GM12801 (cell line): ENCODE data around the gene ARHGAP11B.
"Not testable (repeated sequence)": the region's sequence is repeated elsewhere in the genome, so short reads cannot be mapped to it uniquely, and the experiment has no call there.

Source experiments
- TF ChIP-seq, protein P1 (sequence below): IDR thresholded peaks from one replicate; pipeline ENCODE4 v1.5.1; 2011; ENCODE audit warnings: control low read depth; ENCODE audit not compliant: insufficient read length; ENCODE audit errors: extremely low read depth

ARHGAP11B gene

DNA sequence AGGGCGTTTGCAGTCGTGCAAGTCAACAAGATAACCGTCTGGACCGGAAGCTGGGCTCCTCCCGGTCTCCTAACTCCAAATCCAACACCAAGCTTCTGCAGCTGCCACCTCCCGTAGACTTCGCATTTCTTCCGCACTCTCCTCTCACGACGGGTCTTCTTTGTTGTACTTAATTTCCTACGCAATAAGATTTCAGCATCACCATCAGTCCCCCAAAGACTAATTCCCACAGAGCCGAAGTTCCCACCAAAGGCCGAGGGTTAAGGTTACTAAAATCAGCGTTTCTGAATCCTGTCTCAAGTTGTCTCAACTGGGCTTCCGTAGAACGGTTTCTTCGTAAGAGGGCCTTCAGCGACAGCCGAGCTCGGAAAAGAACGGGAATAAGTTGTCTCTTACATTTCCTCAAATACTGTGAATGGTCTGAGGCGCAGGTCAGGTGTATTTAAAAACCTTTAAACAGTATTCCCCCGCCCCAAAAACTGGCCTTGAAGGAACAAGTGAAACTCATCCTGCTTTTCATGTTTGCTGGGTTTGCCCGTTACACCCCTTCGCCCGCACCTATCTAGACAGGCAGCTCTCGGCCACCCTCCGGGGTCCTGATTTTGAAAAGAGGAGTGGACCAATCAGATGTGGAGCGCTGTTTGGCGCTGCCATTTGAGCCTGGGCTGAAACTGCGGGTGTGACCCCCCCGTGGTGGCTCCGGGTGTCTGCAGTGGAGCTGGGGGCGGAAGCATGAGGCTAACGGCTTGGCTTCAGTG is at the start of gene ARHGAP11B:
Gene ARHGAP11B (plus strand): TSS at position 693 of the 758 bp plus-strand sequence.
- TF ChIP-seq, protein P1, sequence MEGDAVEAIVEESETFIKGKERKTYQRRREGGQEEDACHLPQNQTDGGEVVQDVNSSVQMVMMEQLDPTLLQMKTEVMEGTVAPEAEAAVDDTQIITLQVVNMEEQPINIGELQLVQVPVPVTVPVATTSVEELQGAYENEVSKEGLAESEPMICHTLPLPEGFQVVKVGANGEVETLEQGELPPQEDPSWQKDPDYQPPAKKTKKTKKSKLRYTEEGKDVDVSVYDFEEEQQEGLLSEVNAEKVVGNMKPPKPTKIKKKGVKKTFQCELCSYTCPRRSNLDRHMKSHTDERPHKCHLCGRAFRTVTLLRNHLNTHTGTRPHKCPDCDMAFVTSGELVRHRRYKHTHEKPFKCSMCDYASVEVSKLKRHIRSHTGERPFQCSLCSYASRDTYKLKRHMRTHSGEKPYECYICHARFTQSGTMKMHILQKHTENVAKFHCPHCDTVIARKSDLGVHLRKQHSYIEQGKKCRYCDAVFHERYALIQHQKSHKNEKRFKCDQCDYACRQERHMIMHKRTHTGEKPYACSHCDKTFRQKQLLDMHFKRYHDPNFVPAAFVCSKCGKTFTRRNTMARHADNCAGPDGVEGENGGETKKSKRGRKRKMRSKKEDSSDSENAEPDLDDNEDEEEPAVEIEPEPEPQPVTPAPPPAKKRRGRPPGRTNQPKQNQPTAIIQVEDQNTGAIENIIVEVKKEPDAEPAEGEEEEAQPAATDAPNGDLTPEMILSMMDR, result not testable (repeated sequence)

DNA sequence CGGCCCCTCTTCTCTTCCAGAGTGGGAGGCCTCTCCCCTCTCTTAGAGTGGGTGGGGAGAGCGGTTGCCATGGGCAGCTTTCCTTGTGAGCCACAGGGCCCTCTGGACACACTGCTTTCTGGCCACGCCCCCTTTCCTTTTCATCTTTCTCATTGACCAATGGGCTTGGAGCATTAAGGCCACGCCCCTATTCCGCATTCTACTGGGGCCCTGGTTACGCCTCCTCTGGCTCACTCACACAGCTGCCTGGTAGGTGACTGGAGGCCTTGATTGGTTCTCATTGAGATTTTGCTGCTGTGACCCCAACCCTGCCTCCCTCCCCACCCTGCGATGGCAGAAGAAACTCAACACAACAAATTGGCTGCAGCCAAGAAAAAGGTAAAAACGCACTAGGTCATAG is 22.1 kb upstream of the ARHGAP11B start, which contains the start of gene GOLGA8H:
Gene GOLGA8H (plus strand): TSS at position 233 of the 400 bp plus-strand sequence. CDS start 98 bp downstream, at position 331.
- TF ChIP-seq, protein P1, result not testable (repeated sequence)

DNA sequence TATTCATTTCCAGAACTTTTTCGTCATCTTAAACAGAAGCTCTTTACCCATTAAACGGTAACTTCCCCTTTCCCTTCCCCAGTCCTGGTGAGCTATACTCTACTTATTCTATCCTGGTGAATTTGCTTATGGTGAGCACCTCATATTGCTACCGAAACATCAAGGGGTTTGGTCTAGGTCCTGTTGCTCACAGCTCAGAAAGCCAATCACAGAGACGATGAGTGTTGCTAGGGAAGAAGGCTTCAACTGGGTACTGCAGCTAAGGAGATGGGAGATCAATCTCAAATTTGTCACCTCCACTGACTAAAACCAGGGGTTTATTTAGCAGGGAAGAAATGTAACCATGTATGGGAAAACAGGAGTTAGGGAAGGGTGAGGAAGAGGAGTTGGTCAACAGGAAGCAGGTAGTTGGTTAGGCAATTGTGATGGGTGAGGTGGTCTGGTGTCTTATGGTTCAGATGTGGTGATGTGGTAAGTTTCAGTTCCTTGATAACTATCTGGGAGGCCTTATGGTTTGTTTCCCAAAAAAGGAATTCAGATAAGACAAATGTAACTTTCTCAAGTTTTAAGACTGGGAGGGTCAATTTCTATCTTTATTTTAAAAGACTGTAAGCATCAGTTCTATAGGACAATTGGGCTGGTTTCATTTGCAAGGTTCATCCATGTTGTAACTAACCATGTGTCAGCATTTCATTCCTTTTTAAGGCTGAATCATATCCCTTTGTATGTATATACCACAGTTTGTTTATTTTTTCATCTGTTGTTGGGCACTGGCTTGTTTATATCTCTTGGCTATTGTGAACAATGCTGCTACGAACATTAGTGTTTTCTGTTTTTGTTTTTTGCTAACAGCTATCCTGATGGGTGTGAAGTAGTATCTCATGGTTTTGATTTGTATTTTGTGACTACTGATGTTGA is 24.3 kb downstream of the ARHGAP11B start:
- TF ChIP-seq, protein P1, result no peak

DNA sequence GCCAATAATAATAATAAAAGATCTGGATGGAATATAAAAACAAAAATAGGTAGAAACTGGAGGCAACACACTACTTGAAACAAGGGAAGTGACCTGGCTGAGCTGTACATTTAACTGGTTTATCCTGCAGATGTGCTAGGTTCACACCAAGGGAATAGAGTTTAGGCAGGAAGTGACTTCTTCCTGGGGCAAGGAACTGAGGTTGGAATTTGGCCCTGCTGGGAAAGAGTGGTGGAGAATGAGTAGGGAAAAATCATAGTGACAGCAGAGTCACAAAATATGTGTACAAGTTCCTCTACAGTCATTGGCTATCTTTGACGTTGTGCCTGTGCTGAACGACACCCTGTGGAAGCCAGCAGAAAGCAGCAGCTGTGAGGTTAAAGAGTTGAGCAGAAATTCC is 44.1 kb downstream of the ARHGAP11B start:
- TF ChIP-seq, protein P1, result no peak

DNA sequence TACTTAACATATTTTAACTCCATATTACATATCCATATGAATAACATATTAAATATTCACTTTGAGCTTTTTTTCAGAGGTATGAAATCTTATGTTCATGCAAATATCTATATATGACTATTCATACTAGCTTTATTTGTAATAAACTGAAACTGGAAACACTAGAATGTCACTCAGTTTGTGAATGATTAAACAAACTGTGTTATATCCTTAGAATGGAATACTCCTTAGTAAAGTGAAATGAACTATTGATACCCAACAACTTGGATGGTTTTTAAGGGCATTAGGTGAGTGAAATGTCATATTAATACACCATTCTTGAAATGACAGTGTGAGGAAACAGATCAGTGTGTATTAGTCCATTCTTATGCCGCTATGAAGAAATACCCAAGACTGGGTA is 45.4 kb downstream of the ARHGAP11B start:
- TF ChIP-seq, protein P1, result no peak

DNA sequence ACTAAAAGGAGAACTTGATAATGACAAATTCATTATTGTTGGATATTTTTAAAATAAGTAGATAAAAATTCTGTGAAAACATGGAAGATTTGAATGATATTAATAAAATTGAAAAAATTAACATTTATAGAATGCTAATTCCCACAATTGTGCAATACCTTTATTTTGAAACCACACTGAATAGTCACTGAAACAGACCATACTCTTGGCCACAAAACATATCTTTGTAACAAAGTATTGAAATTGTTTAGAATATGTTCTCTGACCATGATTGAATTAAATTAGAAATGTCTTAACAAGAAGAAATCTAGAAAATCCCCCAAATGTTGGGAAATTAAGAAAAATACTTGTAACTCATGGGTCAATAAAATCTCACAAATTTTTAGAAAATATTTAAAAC is 49.2 kb downstream of the ARHGAP11B start:
- TF ChIP-seq, protein P1, result no peak
